T-helper 9 cell (primary cell): ENCODE measurements around the gene SMIM45.
"Not testable (repeated sequence)": the region's sequence is repeated elsewhere in the genome, so short reads cannot be mapped to it uniquely, and the experiment has no call there.

Experiments used
- DNase-seq: peaks from one replicate; pipeline ENCODE4 v3.0.0-alpha.2; 2020

The SMIM45 gene

GRCh38 chr22:41935015-41935351 is 17.0 kb upstream of the SMIM45 start:
- no peak for DNase-seq

- DNase-seq = no peak
Observed at GRCh38 chr22:41935509-41935908, 16.4 kb upstream of the SMIM45 start.

GRCh38 chr22:41936894-41937169 is 15.1 kb upstream of the SMIM45 start:
- no peak for DNase-seq

- peak; percentile 91 for DNase-seq
Observed at GRCh38 chr22:41939981-41940831, 11.7 kb upstream of the SMIM45 start.

GRCh38 chr22:41940832-41941765 is 10.9 kb upstream of the SMIM45 start:
- DNase-seq = peak; percentile 77

GRCh38 chr22:41943661-41944209 is 8.2 kb upstream of the SMIM45 start:
- no peak for DNase-seq

- peak; percentile 77 for DNase-seq
Observed at GRCh38 chr22:41946629-41947423, 5.1 kb upstream of the SMIM45 start, which contains the start of gene CENPM. Gene CENPM, minus strand, starts transcription at chr22:41947152. Its CDS starts 76 bp downstream, at chr22:41947076.

- no peak for DNase-seq
Observed at GRCh38 chr22:41947424-41948080, 4.4 kb upstream of the SMIM45 start.

- no peak for DNase-seq
Observed at GRCh38 chr22:41948142-41948541, 3.8 kb upstream of the SMIM45 start.

GRCh38 chr22:41948928-41949296 is 3.0 kb upstream of the SMIM45 start:
- not testable (repeated sequence) for DNase-seq

- no peak for DNase-seq
Observed at GRCh38 chr22:41949297-41949965, 2.5 kb upstream of the SMIM45 start.

GRCh38 chr22:41952713-41953112 is 763 bp downstream of the SMIM45 start:
- no peak for DNase-seq

GRCh38 chr22:41957941-41958556 is 6.1 kb downstream of the SMIM45 start:
- no peak for DNase-seq

GRCh38 chr22:41963453-41964111 is 11.6 kb downstream of the SMIM45 start:
- no peak for DNase-seq

- no peak for DNase-seq
Observed at GRCh38 chr22:41964112-41964491, 12.2 kb downstream of the SMIM45 start.

- DNase-seq = no peak
Observed at GRCh38 chr22:41966225-41966606, 14.3 kb downstream of the SMIM45 start.

GRCh38 chr22:41966607-41967240 is 14.8 kb downstream of the SMIM45 start:
- no peak for DNase-seq

GRCh38 chr22:41968601-41969000 is 16.7 kb downstream of the SMIM45 start:
- no peak for DNase-seq

- no peak for DNase-seq
Observed at GRCh38 chr22:41969110-41969646, 17.2 kb downstream of the SMIM45 start, which contains the start of gene SEPTIN3. Gene SEPTIN3, plus strand, starts transcription at chr22:41969443. Its CDS starts 2,050 bp downstream, at chr22:41971493.

GRCh38 chr22:41970601-41971000 is 18.7 kb downstream of the SMIM45 start:
- no peak for DNase-seq
